AG04450 (cell line): ENCODE results near the gene LAMA2. TPM values are rescaled to one million over a fixed set of nuclear protein-coding genes. Genes with fewer than 3 reads are reported as not detected.
A peak's percentile ranks its signal among the peaks of the same experiment; 100 is the strongest.

ENCODE experiments used
- CTCF ChIA-PET: fragments of 300-600, 350-600 bp; formaldehyde crosslinking; extraction: SDS; loops from one replicate; lab custom pipeline; 2022; ENCODE audit warnings: antibody characterized with exemption, inconsistent platforms; lab: Charles Lee
- POLR2A ChIA-PET: fragments of 350-600 bp; formaldehyde crosslinking; extraction: SDS; loops from one replicate; lab custom pipeline; 2021; ENCODE audit warnings: antibody characterized with exemption, inconsistent platforms; lab: Yijun Ruan, JAX
- DNase-seq: peaks from one replicate; pipeline ENCODE4 v3.0.0-alpha.2; 2011; ENCODE audit warnings: low read depth, low spot score
- H3K27ac ChIP-seq: one replicate; pipeline ENCODE4 v1.5.1; 2012; ENCODE audit warnings: low read depth, low read length, control low read depth
- H3K27me3 ChIP-seq: one replicate; pipeline ENCODE4 v1.6.0; 2012; ENCODE audit warnings: low read length; ENCODE audit not compliant: control insufficient read depth, insufficient read depth
- H3K4me3 ChIP-seq: 2 replicates; pipeline ENCODE4 v1.5.1; 2011; ENCODE audit warnings: mild to moderate bottlenecking, low read depth, low read length, control low read depth
- H3K9me3 ChIP-seq: 2 replicates; pipeline ENCODE4 v1.5.1; 2012; ENCODE audit warnings: low read length; ENCODE audit not compliant: control insufficient read depth, insufficient read depth
- CTCF ChIP-seq: IDR thresholded peaks from 2 replicates; pipeline ENCODE4 v1.5.1; 2011; ENCODE audit warnings: low read depth, low read length, control low read depth, inconsistent platforms
- polyA plus RNA-seq: library from polyadenylated mRNA; depleted of rRNA; stranded (reverse); fragments of >200 nt; gene quantifications from 2 replicates; pipeline ENCODE4 v1.2.3, GENCODE V29; 2011

The LAMA2 gene
- polyA plus RNA-seq, 1 experiment, result 33.0 TPM

DNA sequence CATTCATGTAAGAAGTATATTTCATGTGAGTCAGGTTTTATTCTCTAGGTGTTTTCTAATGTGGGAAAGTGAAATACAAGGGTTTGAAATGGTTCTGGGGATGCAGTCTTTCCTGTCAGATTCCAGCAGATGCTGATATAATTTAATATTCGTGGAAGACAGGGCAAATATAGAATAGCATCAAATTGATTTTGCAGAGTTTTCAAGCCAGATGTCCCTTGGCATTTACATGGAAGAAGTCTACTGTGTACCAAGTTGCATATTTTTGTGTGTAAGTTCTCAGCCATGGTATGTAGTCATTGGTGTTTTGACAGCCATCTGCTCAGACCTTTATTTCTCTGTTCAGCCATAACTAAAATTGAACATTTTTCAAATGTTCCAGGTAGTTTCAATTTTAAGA is 143.7 kb downstream of the LAMA2 start:
- no peak for TF ChIP-seq CTCF
- Histone ChIP-seq H3K27ac (no peak overlapping the region), H3K4me3 (no peak overlapping the region), H3K27me3 (no peaks in the 10 kb centered on the region), H3K9me3 (no peaks in the 10 kb centered on the region)
- ChIA-PET CTCF (no interaction called here), POLR2A (no interaction called here)
- DNase-seq, result no peak

DNA sequence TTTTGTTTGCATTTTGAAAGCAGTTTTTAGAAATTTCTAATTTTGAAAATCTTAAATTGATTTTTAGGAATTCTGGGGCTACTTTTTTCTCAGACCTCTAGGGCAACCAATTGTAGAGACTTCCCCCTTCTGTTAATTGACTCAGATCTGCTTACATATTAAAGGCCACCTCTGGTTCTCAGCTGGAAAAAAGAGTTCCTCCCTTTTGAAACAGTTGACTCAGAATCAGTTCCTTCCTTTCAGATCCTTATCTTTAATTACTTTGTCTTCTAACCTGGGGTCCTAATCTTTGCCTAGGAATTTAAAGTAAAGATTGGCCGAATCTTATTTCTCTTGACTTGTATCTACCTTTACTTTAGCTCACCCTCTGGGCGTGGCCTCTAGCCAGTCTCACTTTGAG is 146.8 kb downstream of the LAMA2 start:
- ChIA-PET POLR2A (no interaction called here), CTCF (interaction anchor here (0.6 kb wide), 1 partner anchor 1195 kb away, joined by 3 read pairs; no protein-coding TSS in a partner anchor)
- no peak overlapping the region for H3K27ac ChIP-seq

DNA sequence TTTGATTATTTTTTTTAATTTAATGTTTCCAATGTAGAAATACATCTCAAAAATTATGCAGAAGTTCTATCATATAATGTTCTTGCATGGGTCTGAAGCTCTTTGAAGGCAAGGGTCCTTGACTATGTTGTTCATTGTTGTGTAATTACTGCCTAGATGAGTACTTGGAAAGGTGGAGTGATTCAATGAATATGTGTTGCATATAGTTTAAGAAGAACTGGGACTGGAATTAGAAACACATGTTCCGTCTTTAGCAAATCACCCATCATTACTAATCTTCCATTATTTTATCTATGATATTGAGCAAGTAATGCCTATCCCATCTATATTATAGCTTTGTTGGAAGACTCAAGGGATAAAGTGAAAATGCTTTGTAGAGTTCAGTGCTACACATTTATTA is 147.3 kb downstream of the LAMA2 start:
- no peaks in the 10 kb centered on the region for H3K27me3 ChIP-seq
- ChIA-PET POLR2A (no interaction called here), CTCF (interaction anchor here (0.6 kb wide), 1 partner anchor 1196 kb away, joined by 3 read pairs; no protein-coding TSS in a partner anchor)
- DNase-seq, result no peak
- no peaks in the 10 kb centered on the region for H3K9me3 ChIP-seq
- H3K27ac ChIP-seq, result no peak overlapping the region
- no peak for TF ChIP-seq CTCF
- no peak overlapping the region for H3K4me3 ChIP-seq

More for the DNA sequence above, 146.8 kb downstream of the LAMA2 start:
- H3K9me3 ChIP-seq, result no peaks in the 10 kb centered on the region
- DNase-seq, result no peak
- H3K4me3 ChIP-seq, result no peak overlapping the region
- TF ChIP-seq CTCF, result no peak
- H3K27me3 ChIP-seq, result no peaks in the 10 kb centered on the region

- ChIA-PET POLR2A (interaction anchor here (0.7 to 1.1 kb wide), 2 partner anchors 74 to 514 kb away, joined by 4 read pairs; no protein-coding TSS in a partner anchor), CTCF (interaction anchor here (0.7 kb wide), 1 partner anchor 130 kb away, joined by 6 read pairs; no protein-coding TSS in a partner anchor)
- Histone ChIP-seq H3K4me3 (no peak overlapping the region), H3K27ac (no peak overlapping the region), H3K9me3 (no peaks in the 10 kb centered on the region), H3K27me3 (no peaks in the 10 kb centered on the region)
- peak; percentile 39 for DNase-seq
- no peak for TF ChIP-seq CTCF
These were observed 148.2 kb downstream of the LAMA2 start for GRCh38 chr6:129031051-129031599.

- POLR2A ChIA-PET, result no interaction called here
- Histone ChIP-seq H3K9me3 (no peaks in the 10 kb centered on the region), H3K27ac (no peak overlapping the region), H3K27me3 (no peaks in the 10 kb centered on the region), H3K4me3 (no peak overlapping the region)
- CTCF ChIA-PET, result interaction anchor here (0.6 to 1.1 kb wide), 2 partner anchors 85 to 163 kb away, joined by 3 read pairs; no protein-coding TSS in a partner anchor
- DNase-seq, result no peak
- TF ChIP-seq CTCF, result no peak
These were observed 149.7 kb downstream of the LAMA2 start for GRCh38 chr6:129032602-129033001.
